Psoas muscle (tissue), 8 donors: ENCODE measurements around the gene CUTA. TPM values are rescaled to one million over a fixed set of nuclear protein-coding genes. Genes with fewer than 3 reads are reported as not detected.
A peak's percentile ranks its signal among the peaks of the same experiment; 100 is the strongest.

Source experiments
- ATAC-seq, 4 donors: fragments of 200-7000 bp; cut with Tn5 transposase; one replicate each; pipeline ENCODE4 v1.9.1; 2020; ENCODE audit warnings: moderate library complexity in 3 of 4, mild to moderate bottlenecking in 2 of 4
- DNase-seq, 2 donors: peaks; one replicate each; pipeline ENCODE4 v3.0.0-alpha.2; 2020
- H3K27ac ChIP-seq: fragments of 200-600 bp; one replicate; pipeline ENCODE4 v1.8.0; 2022
- H3K27me3 ChIP-seq, 3 donors: fragments of 200-600 bp in 1 of 3; one replicate each; pipeline versions ENCODE4 v1.6.1 to v1.8.0; 2013 to 2022; ENCODE audit warnings: low read length in 2 of 3, mild to moderate bottlenecking in 2 of 3, moderate library complexity in 1 of 3; ENCODE audit not compliant: insufficient read depth in 3 of 3
- H3K36me3 ChIP-seq, 2 donors: fragments of 200-600 bp in 1 of 2; one replicate each; pipeline versions ENCODE4 v1.6.1 to v1.8.0; 2013 to 2022; ENCODE audit warnings: low read depth in 1 of 2, mild to moderate bottlenecking in 1 of 2, moderate library complexity in 1 of 2; ENCODE audit not compliant: insufficient read depth in 1 of 2
- H3K4me1 ChIP-seq: fragments of 200-600 bp; one replicate; pipeline ENCODE4 v1.8.0; 2022
- H3K4me3 ChIP-seq: fragments of 200-600 bp; one replicate; pipeline ENCODE4 v1.8.0; 2022; ENCODE audit warnings: mild to moderate bottlenecking
- H3K9me3 ChIP-seq: fragments of 200-600 bp; one replicate; pipeline ENCODE4 v1.8.0; 2022
- WGBS, 3 donors: extraction: QIAGEN DNeasy Blood & Tissue Kit; methylation state at CpG; one replicate each; pipeline versions ENCODE4 v1.1.6 to v1.1.7; 2013; 5-methylcytosine and 5-hydroxymethylcytosine counted together
- intact Hi-C, 2 donors: fragments of 100-400 bp; cut with DNase I; formaldehyde crosslinking; loops; one replicate each; pipeline versions ENCODE4 v1.11.0 to v1.14.2; 2022
- polyA plus RNA-seq, 3 donors: library from polyadenylated mRNA; stranded (reverse); fragments of 200-250 nt; gene quantifications; one replicate each; pipeline ENCODE4 v1.2.3, GENCODE V29; 2013
- total RNA-seq, 4 donors: library from RNA; stranded (reverse); fragmentation: NEBNext Ultra II Directional in 2 of 4; extraction: Animal tissue kit (Norgen Biotek cat#: 25700) in 2 of 4; gene quantifications; one replicate each; pipeline versions ENCODE4 v1.2.1 to v1.2.4, GENCODE V29; 2021 to 2023
- TF ChIP-seq, protein P1 (sequence below): fragments of 200-600 bp; IDR thresholded peaks from one replicate; pipeline ENCODE4 v1.8.0; 2022; ENCODE audit warnings: antibody characterized with exemption
- donor health status: healthy with polysubstance abuse.
- donor health status: DM: no; HTN: no; CAD: no; lungs with moderate emphysema.
- donor health status: Bipolar disorder and iron deficiency.
- donor health status: healthy.
- donor health status: DM: yes; HTN: yes; CAD: no.
- donor health status: DM: no; HTN: no; CAD: no.
- donor health status: DM: no; HTN: no; CAD: no.
- donor health status: DM: yes; HTN: yes; CAD: no.

The CUTA gene
- total and polyA plus RNA-seq, 7 donors = 75.4 to 126 (median 102) TPM

DNA sequence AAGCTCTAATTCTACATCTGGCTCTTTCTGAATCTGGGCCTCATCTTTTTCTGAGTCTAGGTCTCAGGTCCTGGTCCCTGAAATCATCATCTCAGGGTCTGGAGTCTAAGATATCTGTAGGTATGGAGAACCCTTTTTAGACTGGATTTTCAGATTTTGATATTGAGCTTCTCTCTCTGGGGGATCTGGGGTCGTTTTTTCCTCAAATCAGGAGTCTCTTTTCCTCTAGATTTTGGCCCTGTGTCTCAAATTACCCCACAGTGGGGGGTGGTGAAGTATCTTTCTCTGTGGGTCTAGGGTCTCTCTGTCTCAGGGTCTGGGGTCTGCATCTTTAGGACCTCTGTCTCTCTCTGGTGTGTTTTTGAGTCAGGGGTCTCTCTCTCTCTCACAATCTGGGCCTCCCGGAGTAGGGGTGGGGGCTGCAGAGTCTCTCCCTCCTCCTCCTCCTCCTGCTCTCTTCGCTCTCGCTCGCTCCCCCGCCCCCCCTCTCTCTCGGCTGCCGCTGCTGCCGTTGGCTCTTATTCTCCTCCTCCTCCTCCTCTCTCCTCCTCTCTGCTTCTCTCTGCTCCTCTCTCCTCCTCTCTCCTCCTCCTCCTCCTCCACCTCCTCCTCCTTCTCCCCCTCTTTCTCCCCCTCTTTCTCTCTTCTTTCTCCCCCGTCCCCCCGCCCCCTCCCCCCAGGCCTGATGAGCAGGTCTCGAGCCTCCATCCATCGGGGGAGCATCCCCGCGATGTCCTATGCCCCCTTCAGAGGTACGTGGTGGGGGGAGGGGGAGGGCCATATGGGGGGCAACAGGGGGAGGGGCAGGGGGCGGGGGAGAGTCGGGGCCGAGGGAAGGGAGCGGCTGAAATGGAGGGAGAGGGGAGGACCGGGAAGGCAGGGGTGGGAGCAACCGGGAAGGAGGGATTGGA is 1.9 kb upstream of the CUTA start, which contains the start of gene SYNGAP1:
Gene SYNGAP1 (plus strand): TSS at position 486 of the 911 bp plus-strand sequence. CDS start 200 bp downstream, at position 686.
- Histone ChIP-seq H3K4me1 (peaks cover 26% of the 10 kb centered on the region), H3K9me3 (no peaks in the 10 kb centered on the region)
- DNase-seq = peak; percentile 60 to 69

DNA sequence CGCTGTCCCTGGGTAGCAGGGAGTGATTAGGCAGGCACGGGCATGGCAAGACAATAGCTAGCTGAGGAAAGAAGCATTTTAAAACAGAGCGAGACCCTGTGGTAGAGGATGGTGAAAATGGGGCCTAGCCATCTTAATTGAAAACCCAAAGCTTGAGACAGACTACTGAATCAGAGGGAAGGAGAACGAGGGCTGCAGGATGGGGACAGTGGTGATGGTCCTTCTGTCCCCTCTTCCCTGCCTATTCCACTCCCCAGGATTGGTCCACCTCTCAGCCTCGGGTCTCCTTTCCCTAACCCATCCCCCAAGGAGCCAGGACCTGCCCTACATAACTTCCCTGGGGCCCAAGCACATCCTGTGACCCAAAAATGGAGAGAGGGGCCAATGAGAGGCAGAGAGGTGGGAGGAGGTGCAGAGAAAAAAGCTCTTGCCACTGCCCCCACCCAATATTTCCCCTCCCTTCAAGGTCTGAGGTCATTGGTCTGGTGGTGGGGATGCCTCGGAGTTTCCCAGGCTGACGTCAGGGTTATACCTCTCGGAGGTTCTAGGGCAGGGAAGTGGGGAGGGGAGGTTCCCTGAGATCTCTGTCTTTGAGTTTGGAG is 884 bp upstream of the CUTA start:
- Histone ChIP-seq H3K4me1 (peaks cover 18% of the 10 kb centered on the region), H3K36me3 (peaks cover 3 to 29% of the 10 kb centered on the region in 2 donors), H3K27me3 (no peaks in the 10 kb centered on the region), H3K27ac (peak overlapping the region; percentile 97), H3K4me3 (peak overlapping the region; percentile 73), H3K9me3 (no peaks in the 10 kb centered on the region)
- DNase-seq = no peak
- 41 to 49% (median 41%) methylated on average over 8 of the region's 8 CpGs for WGBS, 3 donors
- no peak for ATAC-seq
- intact Hi-C loops = loop anchor here in 1 of 2 donors (10.0 kb wide), 1 partner anchor 214 kb away; the partner anchor contains the start of genes HSD17B8, RING1, RXRB and SLC39A7
- TF ChIP-seq, protein P1, sequence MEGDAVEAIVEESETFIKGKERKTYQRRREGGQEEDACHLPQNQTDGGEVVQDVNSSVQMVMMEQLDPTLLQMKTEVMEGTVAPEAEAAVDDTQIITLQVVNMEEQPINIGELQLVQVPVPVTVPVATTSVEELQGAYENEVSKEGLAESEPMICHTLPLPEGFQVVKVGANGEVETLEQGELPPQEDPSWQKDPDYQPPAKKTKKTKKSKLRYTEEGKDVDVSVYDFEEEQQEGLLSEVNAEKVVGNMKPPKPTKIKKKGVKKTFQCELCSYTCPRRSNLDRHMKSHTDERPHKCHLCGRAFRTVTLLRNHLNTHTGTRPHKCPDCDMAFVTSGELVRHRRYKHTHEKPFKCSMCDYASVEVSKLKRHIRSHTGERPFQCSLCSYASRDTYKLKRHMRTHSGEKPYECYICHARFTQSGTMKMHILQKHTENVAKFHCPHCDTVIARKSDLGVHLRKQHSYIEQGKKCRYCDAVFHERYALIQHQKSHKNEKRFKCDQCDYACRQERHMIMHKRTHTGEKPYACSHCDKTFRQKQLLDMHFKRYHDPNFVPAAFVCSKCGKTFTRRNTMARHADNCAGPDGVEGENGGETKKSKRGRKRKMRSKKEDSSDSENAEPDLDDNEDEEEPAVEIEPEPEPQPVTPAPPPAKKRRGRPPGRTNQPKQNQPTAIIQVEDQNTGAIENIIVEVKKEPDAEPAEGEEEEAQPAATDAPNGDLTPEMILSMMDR = no peak

More for the DNA sequence above, 1.9 kb upstream of the CUTA start, which contains the start of gene SYNGAP1:
- peaks cover 3 to 19% of the 10 kb centered on the region in 2 donors for H3K36me3 ChIP-seq
- H3K27me3 ChIP-seq = no peaks in the 10 kb centered on the region
- intact Hi-C loops = loop anchor here in 1 of 2 donors (10.0 kb wide), 1 partner anchor 215 kb away; the partner anchor contains the start of genes HSD17B8, RING1, RXRB and SLC39A7
- TF ChIP-seq, protein P1 = no peak
- ATAC-seq = no peak
- peak within 1 kb of the TSS; percentile 73 for H3K4me3 ChIP-seq
- H3K27ac ChIP-seq = peak within 1 kb of the TSS; percentile 97
- WGBS, 3 donors = 5 to 10% (median 8%) methylated on average over 15 to 21 of the region's 22 CpGs

DNA sequence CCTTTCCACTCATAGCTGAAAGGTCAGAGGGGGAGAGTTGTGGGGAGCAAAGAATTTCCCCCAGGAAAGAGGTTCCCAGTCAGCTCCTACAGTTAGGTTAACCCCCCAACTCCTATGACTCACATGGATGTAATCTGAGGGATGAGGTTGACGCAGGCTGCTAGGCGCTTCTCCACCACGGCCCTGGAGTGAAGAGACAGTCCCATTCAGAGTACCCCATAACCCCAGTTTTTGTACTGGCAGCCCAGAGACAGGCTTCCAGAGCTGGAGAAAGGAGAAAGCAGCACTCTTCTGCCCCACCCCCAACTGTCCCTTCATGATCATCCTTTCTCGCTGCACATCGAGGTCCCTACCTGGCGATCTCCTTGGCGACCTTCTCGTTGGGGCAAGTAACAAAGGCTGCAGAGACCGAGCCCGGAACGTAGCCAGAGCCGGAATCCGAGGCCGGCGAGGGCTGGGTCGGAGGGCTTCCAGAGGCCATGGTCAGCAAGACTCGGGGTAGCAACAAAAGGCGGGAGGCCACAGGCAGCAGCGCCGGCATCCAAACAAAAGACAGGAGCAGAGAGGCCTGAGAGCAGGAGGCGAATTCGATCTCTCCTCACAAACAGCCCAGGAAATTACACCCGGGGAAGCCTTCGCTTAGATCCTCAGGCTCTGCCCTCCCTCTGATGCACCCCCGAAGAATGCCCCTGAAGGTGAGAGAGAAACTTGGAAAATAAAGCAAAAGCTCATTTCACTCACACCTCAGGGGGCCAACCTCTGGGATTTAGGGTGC is 592 bp downstream of the CUTA start:
- no peak for DNase-seq
- Histone ChIP-seq H3K9me3 (no peaks in the 10 kb centered on the region), H3K4me1 (peaks cover 18% of the 10 kb centered on the region), H3K27me3 (no peaks in the 10 kb centered on the region), H3K4me3 (peak overlapping the region; percentile 73), H3K36me3 (peaks cover 3 to 44% of the 10 kb centered on the region in 2 donors), H3K27ac (peak overlapping the region; percentile 88)
- intact Hi-C loops = loop anchor here in 1 of 2 donors (10.0 kb wide), 1 partner anchor 213 kb away; the partner anchor contains the start of genes HSD17B8, RING1, RXRB and SLC39A7
- ATAC-seq = peak in 1 of 4 donors; percentile 20
- 3 to 5% (median 4%) methylated on average over 25 of the region's 25 CpGs for WGBS, 3 donors
- TF ChIP-seq, protein P1 = no peak

DNA sequence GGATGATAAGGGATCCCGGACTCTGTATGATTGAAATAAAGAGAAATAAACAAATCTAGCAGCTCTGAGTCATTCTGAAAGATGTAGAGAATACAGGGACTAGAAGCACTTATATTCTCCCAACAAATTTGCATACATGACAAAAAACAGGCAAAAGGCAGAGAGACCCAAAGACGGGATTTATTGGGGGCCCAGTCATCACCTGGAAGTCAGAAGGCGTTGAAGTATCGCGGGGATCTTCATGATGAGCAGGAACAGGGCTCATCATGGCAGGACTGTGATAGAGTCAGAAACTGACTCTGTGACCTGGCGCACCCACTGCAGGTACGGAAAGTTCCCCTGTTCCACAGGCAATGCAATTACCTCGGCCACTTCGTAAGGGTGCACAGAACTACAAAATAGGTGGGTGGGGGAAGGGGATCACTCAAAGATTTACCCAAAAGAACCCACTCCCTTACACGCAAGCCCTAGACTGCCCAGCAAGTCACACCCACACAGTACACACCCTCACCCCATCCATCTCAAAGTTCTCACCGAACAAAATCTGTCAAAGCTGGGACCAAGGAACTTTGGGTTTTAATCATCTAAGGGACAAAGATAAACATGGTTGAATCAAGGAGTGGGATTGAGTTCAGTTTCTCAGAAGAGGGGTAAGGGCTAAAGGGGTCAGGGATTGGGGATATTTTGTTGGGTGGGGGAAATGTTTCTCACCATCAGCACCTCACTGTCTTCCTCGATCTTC is 1.4 kb downstream of the CUTA start:
- peak overlapping the region; percentile 73 for H3K4me3 ChIP-seq
- 60 to 65% (median 60%) methylated on average over 12 of the region's 12 CpGs for WGBS, 3 donors
- H3K27ac ChIP-seq = no peak overlapping the region
- TF ChIP-seq, protein P1 = no peak
- no peak for DNase-seq
- H3K4me1 ChIP-seq = peaks cover 23% of the 10 kb centered on the region
- H3K36me3 ChIP-seq = peaks cover 3 to 47% of the 10 kb centered on the region in 2 donors
- ATAC-seq = no peak
- no peaks in the 10 kb centered on the region for H3K9me3 ChIP-seq
- H3K27me3 ChIP-seq = no peaks in the 10 kb centered on the region
- intact Hi-C loops = loop anchor here in 1 of 2 donors (10.0 kb wide), 1 partner anchor 212 kb away; the partner anchor contains the start of genes HSD17B8, RING1, RXRB and SLC39A7
